ENCODE results near the gene MPPED2.

- no peak for TF ChIP-seq POLR2A (IDR thresholded peaks at IDR 0.05)
- TF ChIP-seq CTCF (IDR thresholded peaks at IDR 0.05): no peak
Observed at GRCh38 chr11:30538251-30538650, 47.9 kb downstream of the MPPED2 start.
